Left renal pelvis (tissue), 4 donors: ENCODE data around the gene TTBK1. TPM values are rescaled to one million over a fixed set of nuclear protein-coding genes. Genes with fewer than 3 reads are reported as not detected.

Experiments used
- DNase-seq, 4 donors: peaks; one replicate each; pipeline ENCODE4 v3.0.0-alpha.2; 2013; ENCODE audit warnings: low read depth in 4 of 4, low spot score in 3 of 4
- polyA plus RNA-seq, 4 donors: library from polyadenylated mRNA; unstranded; fragments of 120-200 nt; gene quantifications; one replicate each; pipeline ENCODE4 v1.2.1, GENCODE V29; 2013; ENCODE audit not compliant: insufficient read length in 4 of 4

The TTBK1 gene
- polyA plus RNA-seq, 4 donors: 0.20 to 0.44 (median 0.30) TPM

DNA sequence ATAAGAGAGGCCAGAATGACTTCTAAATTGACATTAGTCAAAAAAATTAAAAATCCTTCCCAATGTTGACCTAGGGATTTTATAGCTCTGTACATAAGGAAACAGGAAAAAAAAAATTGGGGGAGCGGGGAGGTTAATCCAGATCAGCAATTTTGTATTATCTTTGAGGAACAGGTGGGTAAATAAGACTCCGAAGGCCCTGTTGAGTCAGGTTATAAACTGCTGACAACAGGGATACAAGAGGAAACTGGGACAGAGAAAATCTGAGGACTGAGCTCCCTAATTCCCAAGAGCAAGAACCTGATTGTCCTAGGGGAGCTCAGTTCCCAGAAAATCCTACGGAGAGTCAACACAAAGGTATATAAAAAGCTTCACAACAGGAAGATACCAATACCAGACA is 92.2 kb downstream of the TTBK1 start:
- no peak for DNase-seq

DNA sequence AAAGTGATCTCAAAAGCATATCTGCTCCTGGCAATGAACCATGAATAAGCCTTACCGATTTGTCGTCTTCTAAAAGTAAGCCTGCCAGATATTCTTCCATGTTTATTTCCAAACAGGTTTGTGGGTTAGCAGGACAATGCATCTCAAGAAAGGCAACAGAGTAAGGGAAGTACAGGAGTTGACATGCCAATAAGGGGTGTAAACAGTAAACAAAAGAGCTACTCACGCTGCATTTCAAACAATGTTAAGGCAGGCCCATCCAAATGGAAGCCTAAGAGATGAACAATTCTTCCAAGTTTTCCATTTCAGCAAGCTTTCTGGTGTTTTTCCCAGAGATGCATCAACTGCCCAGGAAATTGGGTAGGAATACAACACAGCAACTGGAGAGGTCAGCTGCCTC is 93.1 kb downstream of the TTBK1 start:
- no peak for DNase-seq

Other genes with a start within 250 kb of the TTBK1 start
- gene MEA1, start 229.5 kb upstream of the TTBK1 start, polyA plus RNA-seq: 10 to 100 TPM; 71.0 to 91.9 (median 82.6) TPM
- gene KLHDC3, start 229.2 kb upstream of the TTBK1 start, polyA plus RNA-seq: 100 to 1,000 TPM in 1 of 4 donors, 10 to 100 TPM in 3; 90.6 to 112 (median 95.0) TPM
- 10 to 100 TPM; 37.6 to 64.1 (median 58.5) TPM for gene RRP36, start 221.9 kb upstream of the TTBK1 start, polyA plus RNA-seq
- gene CUL7, start 189.6 kb upstream of the TTBK1 start, polyA plus RNA-seq: 10 to 100 TPM; 45.8 to 59.0 (median 48.7) TPM
- 10 to 100 TPM; 38.4 to 78.4 (median 55.1) TPM for gene MRPL2, start 184.0 kb upstream of the TTBK1 start, polyA plus RNA-seq
- 10 to 100 TPM; 30.6 to 74.2 (median 51.3) TPM for gene KLC4, start 183.8 kb upstream of the TTBK1 start, polyA plus RNA-seq
- 100 to 1,000 TPM; 228 to 269 (median 239) TPM for gene PTK7, start 167.2 kb upstream of the TTBK1 start, polyA plus RNA-seq
- 10 to 100 TPM; 26.5 to 38.2 (median 30.9) TPM for gene SRF, start 72.2 kb upstream of the TTBK1 start, polyA plus RNA-seq
- gene CUL9, start 61.3 kb upstream of the TTBK1 start, polyA plus RNA-seq: 10 to 100 TPM; 24.7 to 48.7 (median 34.5) TPM
- gene DNPH1, start 14.0 kb upstream of the TTBK1 start, polyA plus RNA-seq: 10 to 100 TPM; 29.2 to 87.2 (median 46.4) TPM
- under 1 TPM; 0.39 to 0.76 (median 0.58) TPM for gene SLC22A7, start 54.8 kb downstream of the TTBK1 start, polyA plus RNA-seq
- gene CRIP3, start 65.3 kb downstream of the TTBK1 start, polyA plus RNA-seq: 1 to 10 TPM; 2.4 to 8.1 (median 4.0) TPM
- gene ZNF318, start 126.2 kb downstream of the TTBK1 start, polyA plus RNA-seq: 10 to 100 TPM; 27.1 to 32.3 (median 28.4) TPM
- gene ABCC10, start 184.1 kb downstream of the TTBK1 start, polyA plus RNA-seq: 10 to 100 TPM; 15.9 to 29.7 (median 21.4) TPM
- gene DLK2, start 212.1 kb downstream of the TTBK1 start, polyA plus RNA-seq: 1 to 10 TPM; 1.1 to 1.8 (median 1.4) TPM
- 10 to 100 TPM; 26.5 to 46.5 (median 33.3) TPM for gene TJAP1, start 234.1 kb downstream of the TTBK1 start, polyA plus RNA-seq